A673 (cell line): Measurements from ENCODE around the gene SEC14L5.

ENCODE experiments used
- EZH2 ChIP-seq: fragments of 200-600 bp; sonication (generic); IDR thresholded peaks from 2 replicates; pipeline ENCODE4 v1.6.1; 2017; ENCODE audit warnings: borderline replicate concordance, low read depth, mild to moderate bottlenecking, mixed read lengths, antibody characterized with exemption, low read length; ENCODE audit not compliant: poor library complexity, severe bottlenecking
- TF ChIP-seq, protein P1 (sequence below): fragments of 300-800, 200-600 bp; sonication (generic); conservative IDR thresholded peaks from 2 replicates; pipeline ENCODE4 v1.5.1; 2017; ENCODE audit warnings: low read depth, mild to moderate bottlenecking, antibody characterized with exemption, low read length, moderate library complexity, mixed read lengths

DNA sequence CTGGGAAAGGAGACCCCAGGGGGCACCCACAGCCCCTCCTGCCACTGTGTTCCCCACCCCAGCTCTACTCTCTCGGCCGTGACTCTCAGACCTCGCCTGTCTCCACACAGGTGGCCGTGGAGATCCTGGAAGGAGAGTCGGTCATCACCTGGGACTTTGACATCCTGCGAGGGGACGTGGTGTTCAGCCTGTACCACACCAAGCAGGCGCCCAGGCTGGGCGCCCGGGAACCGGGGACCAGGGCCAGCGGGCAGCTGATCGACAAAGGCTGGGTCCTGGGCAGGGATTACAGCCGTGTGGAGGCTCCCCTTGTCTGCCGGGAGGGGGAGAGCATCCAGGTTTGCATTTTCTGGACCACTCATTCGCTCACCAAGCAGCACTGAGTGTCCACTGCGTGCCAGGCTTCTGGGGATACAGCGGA is 50.2 kb downstream of the SEC14L5 start:
- TF ChIP-seq, protein P1, sequence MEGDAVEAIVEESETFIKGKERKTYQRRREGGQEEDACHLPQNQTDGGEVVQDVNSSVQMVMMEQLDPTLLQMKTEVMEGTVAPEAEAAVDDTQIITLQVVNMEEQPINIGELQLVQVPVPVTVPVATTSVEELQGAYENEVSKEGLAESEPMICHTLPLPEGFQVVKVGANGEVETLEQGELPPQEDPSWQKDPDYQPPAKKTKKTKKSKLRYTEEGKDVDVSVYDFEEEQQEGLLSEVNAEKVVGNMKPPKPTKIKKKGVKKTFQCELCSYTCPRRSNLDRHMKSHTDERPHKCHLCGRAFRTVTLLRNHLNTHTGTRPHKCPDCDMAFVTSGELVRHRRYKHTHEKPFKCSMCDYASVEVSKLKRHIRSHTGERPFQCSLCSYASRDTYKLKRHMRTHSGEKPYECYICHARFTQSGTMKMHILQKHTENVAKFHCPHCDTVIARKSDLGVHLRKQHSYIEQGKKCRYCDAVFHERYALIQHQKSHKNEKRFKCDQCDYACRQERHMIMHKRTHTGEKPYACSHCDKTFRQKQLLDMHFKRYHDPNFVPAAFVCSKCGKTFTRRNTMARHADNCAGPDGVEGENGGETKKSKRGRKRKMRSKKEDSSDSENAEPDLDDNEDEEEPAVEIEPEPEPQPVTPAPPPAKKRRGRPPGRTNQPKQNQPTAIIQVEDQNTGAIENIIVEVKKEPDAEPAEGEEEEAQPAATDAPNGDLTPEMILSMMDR: no peak
- TF ChIP-seq EZH2: no peak
